Caco-2 (cell line): Measurements from ENCODE around the gene NUP210. TPM values are rescaled to one million over a fixed set of nuclear protein-coding genes. Genes with fewer than 3 reads are reported as not detected.

ENCODE experiments used
- BruUV-seq: library from RNA; stranded (reverse); fragments of 400-500 nt; replicated peaks from 2 replicates; lab custom pipeline; 2021; lab: Mats Ljungman, UMichigan
- CTCF ChIA-PET: fragments of 300-600 bp; sonication (Branson Sonifier 250); formaldehyde crosslinking; loops from one replicate; lab custom pipeline; 2022; ENCODE audit warnings: antibody characterized with exemption; lab: Charles Lee
- POLR2A ChIA-PET: fragments of 300-600 bp; sonication (Branson Sonifier 250); formaldehyde crosslinking; loops from one replicate; lab custom pipeline; 2022; ENCODE audit warnings: antibody characterized with exemption; lab: Charles Lee
- DNase-seq, 2 experiments: peaks; one replicate each; pipeline versions ENCODE4 v3.0.0 to v3.0.0-alpha.2; 2020 to 2022
- H3K27me3 ChIP-seq: replicated peaks from 2 replicates; pipeline ENCODE4 v1.6.0; 2011; ENCODE audit warnings: low read length; ENCODE audit not compliant: control insufficient read depth, insufficient read depth
- H3K36me3 ChIP-seq: 2 replicates; pipeline ENCODE4 v1.5.1; 2011; ENCODE audit warnings: low read length; ENCODE audit not compliant: control insufficient read depth, insufficient read depth
- H3K4me1 ChIP-seq: fragments of 250-450 bp; sonication (Bioruptor Pico); 2 replicates; pipeline ENCODE4 v1.5.1; 2020; ENCODE audit warnings: mild to moderate bottlenecking
- H3K4me3 ChIP-seq: 2 replicates; pipeline ENCODE4 v1.5.1; 2011; ENCODE audit warnings: low read depth, mild to moderate bottlenecking, control low read depth, low read length
- H3K9me3 ChIP-seq: fragments of 250-450 bp; sonication (Bioruptor Pico); 2 replicates; pipeline ENCODE4 v1.5.1; 2020; ENCODE audit warnings: mild to moderate bottlenecking, moderate library complexity
- H3K27ac Mint-ChIP-seq: one replicate; pipeline ENCODE4 v1.8.0; 2022; ENCODE audit warnings: mixed read lengths; ENCODE audit not compliant: unreplicated experiment
- H3K27me3 Mint-ChIP-seq: one replicate; pipeline ENCODE4 v1.8.0; 2022; ENCODE audit warnings: mixed read lengths; ENCODE audit not compliant: insufficient read depth, unreplicated experiment
- H3K36me3 Mint-ChIP-seq: one replicate; pipeline ENCODE4 v1.8.0; 2022; ENCODE audit warnings: mild to moderate bottlenecking, mixed read lengths; ENCODE audit not compliant: insufficient read depth, unreplicated experiment
- H3K4me1 Mint-ChIP-seq: one replicate; pipeline ENCODE4 v1.8.0; 2022; ENCODE audit warnings: low read depth, mixed read lengths; ENCODE audit not compliant: unreplicated experiment
- H3K4me3 Mint-ChIP-seq: one replicate; pipeline ENCODE4 v1.8.0; 2022; ENCODE audit warnings: mild to moderate bottlenecking, moderate library complexity, mixed read lengths; ENCODE audit not compliant: unreplicated experiment
- H3K9me3 Mint-ChIP-seq: one replicate; pipeline ENCODE4 v1.8.0; 2022; ENCODE audit warnings: mixed read lengths; ENCODE audit not compliant: unreplicated experiment
- intact Hi-C: fragments of 100-400 bp; cut with micrococcal nuclease; formaldehyde crosslinking; loops from one replicate; pipeline ENCODE4 v1.10.0; 2022; ENCODE audit not compliant: unreplicated experiment
- total RNA-seq: library from RNA; stranded (reverse); gene quantifications from 2 replicates; pipeline ENCODE4 v1.2.3, GENCODE V29; 2022
- TF ChIP-seq, protein P1 (sequence below), 2 experiments: fragments of 200-600 bp in 1 of 2; IDR thresholded peaks; 1 replicate in 1 of 2; 2 replicates in 1 of 2; pipeline versions ENCODE4 v1.5.1 to v1.8.0; 2011 to 2022; ENCODE audit warnings: antibody characterized with exemption in 1 of 2, control low read depth in 1 of 2, inconsistent platforms in 1 of 2, low read depth in 1 of 2, low read length in 1 of 2, mild to moderate bottlenecking in 1 of 2, moderate library complexity in 1 of 2; ENCODE audit not compliant: insufficient read depth in 1 of 2, severe bottlenecking in 1 of 2, unreplicated experiment in 1 of 2

Gene NUP210
- total RNA-seq, 1 experiment from 2014 or later: 63.7 TPM

DNA sequence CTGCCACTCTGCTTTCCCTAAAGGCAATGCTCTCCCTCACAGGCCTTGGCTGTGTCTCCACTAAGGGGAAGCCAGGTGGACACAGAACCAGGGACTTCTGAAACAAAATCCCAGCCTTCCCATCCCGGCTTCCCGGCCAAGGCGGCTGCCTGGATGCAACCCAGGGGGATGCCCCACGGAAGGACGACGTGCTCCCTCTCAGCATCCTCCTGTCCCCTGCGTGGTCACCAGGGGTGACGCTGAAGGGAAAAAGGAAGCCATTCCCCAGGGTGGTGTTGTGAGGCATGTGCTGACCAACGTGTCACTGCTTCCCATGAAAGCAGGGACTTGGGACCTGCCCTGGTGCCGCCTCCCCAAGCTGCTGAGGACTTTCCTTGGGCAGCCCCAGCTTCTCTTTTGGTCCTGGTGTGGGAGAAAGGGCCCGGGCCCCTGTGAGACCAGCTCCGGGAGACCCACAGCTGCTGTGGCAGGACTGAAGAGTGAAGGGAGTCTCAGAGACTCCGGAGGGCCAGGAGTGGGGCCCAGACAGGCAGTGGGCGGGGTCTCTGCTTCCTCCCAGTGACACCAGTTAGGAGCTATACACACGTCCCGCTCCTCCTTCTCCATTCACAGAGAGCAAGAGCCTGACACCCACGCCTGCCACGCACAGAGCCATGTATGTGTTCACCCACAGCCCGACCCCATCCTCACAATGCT lies 139.2 kb downstream of the NUP210 start:
- DNase-seq: no peak
- intact Hi-C loops: no loop called here
- peaks cover 12% of the 10 kb centered on the region for H3K9me3 Mint-ChIP-seq
- ChIA-PET POLR2A (no interaction called here), CTCF (no interaction called here)
- H3K27ac Mint-ChIP-seq: no peak overlapping the region
- no peaks in the 10 kb centered on the region for H3K4me1 ChIP-seq
- H3K4me3 Mint-ChIP-seq: no peak overlapping the region
- H3K9me3 ChIP-seq: peaks cover 8% of the 10 kb centered on the region
- no peaks in the 10 kb centered on the region for H3K27me3 Mint-ChIP-seq
- no peak overlapping the region for H3K4me3 ChIP-seq
- no TSS peak for BruUV-seq
- no peaks in the 10 kb centered on the region for H3K4me1 Mint-ChIP-seq
- TF ChIP-seq, protein P1, sequence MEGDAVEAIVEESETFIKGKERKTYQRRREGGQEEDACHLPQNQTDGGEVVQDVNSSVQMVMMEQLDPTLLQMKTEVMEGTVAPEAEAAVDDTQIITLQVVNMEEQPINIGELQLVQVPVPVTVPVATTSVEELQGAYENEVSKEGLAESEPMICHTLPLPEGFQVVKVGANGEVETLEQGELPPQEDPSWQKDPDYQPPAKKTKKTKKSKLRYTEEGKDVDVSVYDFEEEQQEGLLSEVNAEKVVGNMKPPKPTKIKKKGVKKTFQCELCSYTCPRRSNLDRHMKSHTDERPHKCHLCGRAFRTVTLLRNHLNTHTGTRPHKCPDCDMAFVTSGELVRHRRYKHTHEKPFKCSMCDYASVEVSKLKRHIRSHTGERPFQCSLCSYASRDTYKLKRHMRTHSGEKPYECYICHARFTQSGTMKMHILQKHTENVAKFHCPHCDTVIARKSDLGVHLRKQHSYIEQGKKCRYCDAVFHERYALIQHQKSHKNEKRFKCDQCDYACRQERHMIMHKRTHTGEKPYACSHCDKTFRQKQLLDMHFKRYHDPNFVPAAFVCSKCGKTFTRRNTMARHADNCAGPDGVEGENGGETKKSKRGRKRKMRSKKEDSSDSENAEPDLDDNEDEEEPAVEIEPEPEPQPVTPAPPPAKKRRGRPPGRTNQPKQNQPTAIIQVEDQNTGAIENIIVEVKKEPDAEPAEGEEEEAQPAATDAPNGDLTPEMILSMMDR (IDR thresholded peaks at IDR 0.05; ENCODE audit: insufficient read depth in 1 of 2, low read depth in 1 of 2, low read length in 1 of 2, severe bottlenecking in 1 of 2, unreplicated experiment in 1 of 2): no peak
- H3K27me3 ChIP-seq: no peaks in the 10 kb centered on the region
- H3K36me3 Mint-ChIP-seq: no peaks in the 10 kb centered on the region
- no peaks in the 10 kb centered on the region for H3K36me3 ChIP-seq

- no peaks in the 10 kb centered on the region for H3K36me3 ChIP-seq
- Mint-ChIP-seq H3K4me1 (no peaks in the 10 kb centered on the region), H3K36me3 (no peaks in the 10 kb centered on the region), H3K27me3 (peaks cover 3% of the 10 kb centered on the region), H3K9me3 (peaks cover 9% of the 10 kb centered on the region), H3K27ac (no peak overlapping the region), H3K4me3 (no peak overlapping the region)
- H3K9me3 ChIP-seq: peaks cover 8% of the 10 kb centered on the region
- BruUV-seq: no TSS peak
- DNase-seq: no peak
- POLR2A ChIA-PET: no interaction called here
- H3K4me3 ChIP-seq: no peak overlapping the region
- intact Hi-C loops: no loop called here
- H3K4me1 ChIP-seq: no peaks in the 10 kb centered on the region
- CTCF ChIA-PET: no interaction called here
- TF ChIP-seq, protein P1 (IDR thresholded peaks at IDR 0.05; ENCODE audit: insufficient read depth in 1 of 2, low read depth in 1 of 2, low read length in 1 of 2, severe bottlenecking in 1 of 2, unreplicated experiment in 1 of 2): no peak
- H3K27me3 ChIP-seq: no peaks in the 10 kb centered on the region
Measured at GRCh38 chr3:13280122-13280790, 139.9 kb downstream of the NUP210 start.

- CTCF ChIA-PET: no interaction called here
- Mint-ChIP-seq H3K4me3 (no peak overlapping the region), H3K27ac (no peak overlapping the region), H3K36me3 (no peaks in the 10 kb centered on the region), H3K27me3 (peaks cover 3% of the 10 kb centered on the region), H3K4me1 (no peaks in the 10 kb centered on the region), H3K9me3 (peaks cover 9% of the 10 kb centered on the region)
- no peaks in the 10 kb centered on the region for H3K4me1 ChIP-seq
- POLR2A ChIA-PET: no interaction called here
- no peaks in the 10 kb centered on the region for H3K27me3 ChIP-seq
- intact Hi-C loops: no loop called here
- TF ChIP-seq, protein P1 (IDR thresholded peaks at IDR 0.05; ENCODE audit: insufficient read depth in 1 of 2, low read depth in 1 of 2, low read length in 1 of 2, severe bottlenecking in 1 of 2, unreplicated experiment in 1 of 2): no peak
- peaks cover 8% of the 10 kb centered on the region for H3K9me3 ChIP-seq
- no peak overlapping the region for H3K4me3 ChIP-seq
- no peak for DNase-seq
- no TSS peak for BruUV-seq
- H3K36me3 ChIP-seq: no peaks in the 10 kb centered on the region
Measured at GRCh38 chr3:13279532-13279910, 140.6 kb downstream of the NUP210 start.
